ENCODE data around the gene C3orf20.

The C3orf20 gene

DNA sequence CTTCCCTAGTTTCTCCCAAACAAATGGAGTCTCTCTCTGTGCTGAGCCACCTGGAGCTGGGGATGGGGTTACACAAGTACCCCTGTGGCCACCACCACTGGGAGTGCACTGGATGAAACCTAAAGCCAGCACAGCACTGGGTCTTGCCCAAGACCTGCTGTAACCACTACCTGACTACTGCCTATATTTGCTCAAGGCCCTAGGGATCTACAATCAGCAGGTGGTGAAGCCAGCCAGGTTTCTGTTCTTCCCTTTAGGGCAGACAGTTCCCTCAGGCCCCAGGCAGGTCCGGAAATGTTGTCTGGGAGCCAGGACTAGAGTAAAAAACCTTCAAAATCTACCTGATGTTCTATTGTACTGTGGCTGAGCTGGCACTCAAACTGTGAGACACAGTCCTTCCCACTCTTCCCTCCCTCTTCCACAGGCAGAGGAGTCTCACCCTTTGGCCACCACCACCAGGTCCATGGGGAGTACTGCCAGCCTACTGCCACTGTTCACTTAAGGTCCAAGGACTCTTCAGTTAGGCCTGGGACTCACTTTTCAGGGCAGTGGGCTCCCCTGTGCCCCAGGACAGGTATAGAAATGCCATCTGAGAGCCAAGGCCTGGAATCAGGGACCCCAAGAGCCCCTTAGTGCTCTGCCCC is 23.8 kb downstream of the C3orf20 start:
- in situ Hi-C loops (cut with HindIII; ENCODE audit: low sequenced_read_pairs), result no loop called here

DNA sequence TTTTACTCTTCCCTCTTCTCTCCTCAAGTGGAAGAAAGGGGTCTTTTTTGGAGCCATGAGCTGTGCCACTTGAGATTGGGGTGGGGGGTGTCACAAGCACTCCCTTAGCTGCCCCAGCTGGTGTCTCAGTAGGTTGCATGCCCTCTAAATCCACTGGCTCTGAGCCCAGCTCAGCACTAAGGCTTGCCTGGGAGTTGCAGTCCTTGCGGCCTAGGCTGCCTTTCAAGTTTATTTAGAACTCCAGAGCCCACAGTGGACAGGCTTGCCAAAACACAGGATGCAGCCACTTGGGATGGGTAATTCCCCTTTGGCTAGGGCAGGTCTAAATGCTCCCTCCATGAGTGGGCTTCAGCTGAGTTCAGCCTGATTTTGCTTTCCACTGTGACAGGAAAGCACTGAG is 24.7 kb downstream of the C3orf20 start:
- in situ Hi-C loops (cut with HindIII; ENCODE audit: low sequenced_read_pairs), result no loop called here

GRCh38 chr3:14700891-14701290 is 25.9 kb downstream of the C3orf20 start:
- in situ Hi-C loops (cut with HindIII; ENCODE audit: low sequenced_read_pairs), result no loop called here

DNA sequence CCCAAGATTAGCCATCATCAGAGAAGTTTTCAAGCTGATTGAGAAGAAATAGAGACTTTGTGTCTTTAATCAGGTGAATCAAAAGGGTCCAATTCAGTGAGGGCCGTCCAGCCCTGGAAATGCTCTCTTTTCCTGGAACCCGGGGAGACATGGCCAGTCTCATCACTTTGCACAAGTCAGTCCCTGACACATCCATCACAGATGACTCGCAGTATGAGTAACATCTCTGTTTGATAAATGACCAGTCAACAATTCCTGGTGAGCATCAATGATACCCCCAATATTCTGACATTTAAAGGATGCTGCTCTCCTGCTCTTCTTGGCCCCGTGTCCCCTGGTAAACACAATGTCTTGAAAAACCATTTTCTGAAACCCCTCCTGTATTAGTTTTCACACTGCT is 26.7 kb downstream of the C3orf20 start:
- in situ Hi-C loops (cut with HindIII; ENCODE audit: low sequenced_read_pairs), result no loop called here

DNA sequence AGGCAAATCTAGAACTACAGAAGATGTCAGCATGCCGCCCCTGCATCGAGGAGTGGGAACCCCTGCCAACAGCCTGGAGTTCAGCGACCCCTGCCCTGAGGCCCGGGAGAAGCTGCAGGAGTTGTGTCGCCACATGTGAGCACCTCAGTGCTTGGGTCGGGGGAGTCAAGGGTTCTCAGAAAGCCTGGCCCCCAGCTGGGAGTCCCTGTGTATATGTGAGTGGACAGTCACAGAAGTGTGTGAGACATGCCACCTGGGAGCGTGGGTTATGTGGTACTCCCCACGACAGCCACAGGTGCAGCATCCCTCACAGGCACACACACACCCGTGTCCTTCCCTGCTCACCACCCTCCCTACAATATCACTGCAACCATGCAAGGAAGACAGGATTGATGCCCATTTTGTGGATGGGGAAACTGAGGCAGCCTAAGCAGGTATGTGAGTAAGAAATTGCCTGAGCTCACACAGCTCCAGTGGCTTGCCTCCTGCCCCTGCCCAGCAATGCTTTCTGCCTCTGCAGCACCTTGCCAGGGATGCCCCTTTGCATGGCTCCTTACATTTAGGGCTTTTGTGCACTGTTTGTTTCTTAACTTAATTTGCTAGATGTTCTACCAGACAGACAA is 28.3 kb downstream of the C3orf20 start:
- in situ Hi-C loops (cut with HindIII; ENCODE audit: low sequenced_read_pairs), result no loop called here

DNA sequence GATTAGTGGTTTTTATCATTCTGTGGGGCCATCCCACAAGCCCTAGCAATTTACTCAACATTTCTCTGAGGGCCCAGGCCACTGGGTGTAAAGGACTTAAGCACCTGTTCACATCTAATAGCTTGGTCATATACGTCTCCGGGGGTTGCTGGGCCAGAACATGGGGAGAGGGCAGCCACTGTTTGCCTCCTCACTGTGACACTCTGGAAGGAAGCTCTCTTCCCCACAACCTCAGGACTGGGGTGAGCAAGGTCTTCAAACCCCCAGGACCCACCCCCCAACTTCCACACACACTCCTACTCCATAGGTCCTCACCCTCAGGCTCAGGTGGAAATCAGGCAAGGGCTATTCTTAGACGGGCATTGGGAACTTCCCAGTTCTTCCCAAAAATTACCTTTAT is 28.9 kb downstream of the C3orf20 start:
- in situ Hi-C loops (cut with HindIII; ENCODE audit: low sequenced_read_pairs), result no loop called here

DNA sequence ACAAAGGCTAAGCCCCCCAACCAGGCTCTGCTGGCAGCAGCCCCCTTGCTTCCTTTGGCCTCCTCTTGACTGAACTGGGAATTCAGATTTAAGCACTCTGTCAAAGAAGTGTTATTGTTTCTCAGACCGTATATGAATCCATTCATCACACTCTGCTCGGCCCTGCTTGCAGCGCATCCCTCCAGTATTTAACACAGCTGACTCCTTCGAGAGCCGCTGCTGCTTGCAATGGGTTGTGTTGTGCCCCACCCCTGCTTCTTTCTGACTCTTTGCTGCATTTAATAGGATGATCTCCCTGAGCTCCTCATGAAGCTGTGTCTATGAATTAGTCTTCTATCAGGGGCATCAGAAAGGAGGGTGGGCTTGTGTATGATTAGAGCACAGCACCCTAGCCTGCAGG is 31.2 kb downstream of the C3orf20 start:
- in situ Hi-C loops (cut with HindIII; ENCODE audit: low sequenced_read_pairs), result no loop called here

GRCh38 chr3:14716591-14716990 is 41.6 kb downstream of the C3orf20 start:
- in situ Hi-C loops (cut with HindIII; ENCODE audit: low sequenced_read_pairs), result no loop called here

- in situ Hi-C loops (cut with HindIII; ENCODE audit: low sequenced_read_pairs), result no loop called here
Observed at GRCh38 chr3:14717307-14717706, 42.4 kb downstream of the C3orf20 start.

GRCh38 chr3:14718539-14718938 is 43.6 kb downstream of the C3orf20 start:
- in situ Hi-C loops (cut with HindIII; ENCODE audit: low sequenced_read_pairs), result no loop called here

DNA sequence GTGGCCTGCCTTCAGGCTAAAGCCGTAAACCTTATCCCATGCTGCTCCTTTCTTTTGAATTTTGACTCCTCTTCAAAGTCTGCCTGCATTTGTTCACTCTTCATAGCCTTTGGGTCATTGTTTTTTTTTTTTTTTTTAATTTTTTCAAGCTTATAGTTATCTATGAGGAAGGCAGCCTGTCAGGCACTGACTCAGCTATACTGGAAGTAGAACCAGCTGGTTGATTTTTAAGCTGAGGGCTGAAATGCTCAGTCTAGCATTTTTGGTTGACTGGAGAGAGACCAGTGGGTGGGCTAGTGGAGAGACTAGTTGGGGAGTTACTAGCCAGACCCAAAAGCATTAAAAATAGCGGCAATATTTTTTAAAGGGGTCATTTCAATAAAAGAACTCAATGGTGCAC is 44.1 kb downstream of the C3orf20 start:
- in situ Hi-C loops (cut with HindIII; ENCODE audit: low sequenced_read_pairs), result no loop called here

GRCh38 chr3:14721126-14721864 is 46.4 kb downstream of the C3orf20 start:
- in situ Hi-C loops (cut with HindIII; ENCODE audit: low sequenced_read_pairs), result no loop called here

GRCh38 chr3:14725013-14725412 is 50.1 kb downstream of the C3orf20 start:
- in situ Hi-C loops (cut with HindIII; ENCODE audit: low sequenced_read_pairs), result no loop called here

DNA sequence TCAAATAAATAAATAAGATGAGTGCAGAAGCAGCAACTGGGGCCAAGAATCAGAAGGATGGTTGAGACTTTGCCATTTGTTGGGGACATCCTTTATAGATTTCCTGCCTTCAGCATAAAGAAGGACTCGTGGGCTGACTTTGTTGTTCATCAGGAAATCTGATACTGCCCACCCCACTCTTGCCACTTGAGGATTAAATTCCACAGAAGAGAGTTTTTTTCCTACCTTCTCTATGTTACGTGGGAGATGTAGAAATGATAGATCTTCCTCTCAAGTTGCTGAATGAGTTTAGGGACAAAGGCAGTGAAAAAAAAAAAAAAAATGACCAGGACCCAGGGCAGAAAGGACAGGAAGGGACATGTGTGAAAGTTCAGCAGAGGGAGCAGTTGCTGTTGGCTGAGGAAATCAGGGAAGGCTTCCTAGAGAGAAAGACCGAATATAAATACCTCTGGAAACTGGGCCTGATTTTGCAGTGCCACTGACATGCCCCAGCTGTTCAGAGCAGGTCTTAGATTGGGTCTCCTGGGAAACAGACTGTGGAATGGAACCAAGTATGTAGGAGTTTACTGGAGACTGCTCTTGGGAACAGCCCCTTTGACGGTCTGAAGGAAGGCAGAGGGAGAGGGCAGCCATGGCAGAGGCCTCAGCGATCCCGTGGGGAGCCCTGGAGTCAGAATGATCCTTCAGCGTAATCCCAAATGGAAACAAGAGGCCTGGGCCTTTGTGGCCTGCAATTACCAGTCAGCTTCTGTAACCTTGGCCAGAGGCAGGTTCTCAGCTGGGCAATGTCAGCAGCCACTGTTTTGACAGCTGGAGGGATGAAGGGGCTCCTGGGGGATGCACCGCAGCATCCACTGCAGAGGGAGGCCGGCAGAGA is 50.9 kb downstream of the C3orf20 start:
- in situ Hi-C loops (cut with HindIII; ENCODE audit: low sequenced_read_pairs), result no loop called here

DNA sequence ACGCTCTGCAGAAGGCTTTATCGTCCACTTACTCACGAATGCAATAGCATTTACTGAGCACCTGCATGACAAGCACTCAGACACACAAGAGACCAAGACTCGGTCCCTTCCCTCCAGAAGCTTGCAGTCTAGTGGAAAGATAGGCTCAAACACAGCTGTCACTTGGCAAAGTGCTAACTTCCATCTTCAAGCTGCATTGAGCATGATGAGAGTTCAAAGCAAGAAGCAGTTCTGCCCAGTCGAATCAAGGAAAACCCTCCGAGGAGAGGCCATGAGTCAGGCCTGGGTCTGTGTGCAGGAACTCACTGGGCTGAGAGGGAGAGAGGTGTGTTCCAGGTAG is 51.5 kb downstream of the C3orf20 start:
- in situ Hi-C loops (cut with HindIII; ENCODE audit: low sequenced_read_pairs), result no loop called here

GRCh38 chr3:14728113-14728512 is 53.2 kb downstream of the C3orf20 start:
- in situ Hi-C loops (cut with HindIII; ENCODE audit: low sequenced_read_pairs), result no loop called here

DNA sequence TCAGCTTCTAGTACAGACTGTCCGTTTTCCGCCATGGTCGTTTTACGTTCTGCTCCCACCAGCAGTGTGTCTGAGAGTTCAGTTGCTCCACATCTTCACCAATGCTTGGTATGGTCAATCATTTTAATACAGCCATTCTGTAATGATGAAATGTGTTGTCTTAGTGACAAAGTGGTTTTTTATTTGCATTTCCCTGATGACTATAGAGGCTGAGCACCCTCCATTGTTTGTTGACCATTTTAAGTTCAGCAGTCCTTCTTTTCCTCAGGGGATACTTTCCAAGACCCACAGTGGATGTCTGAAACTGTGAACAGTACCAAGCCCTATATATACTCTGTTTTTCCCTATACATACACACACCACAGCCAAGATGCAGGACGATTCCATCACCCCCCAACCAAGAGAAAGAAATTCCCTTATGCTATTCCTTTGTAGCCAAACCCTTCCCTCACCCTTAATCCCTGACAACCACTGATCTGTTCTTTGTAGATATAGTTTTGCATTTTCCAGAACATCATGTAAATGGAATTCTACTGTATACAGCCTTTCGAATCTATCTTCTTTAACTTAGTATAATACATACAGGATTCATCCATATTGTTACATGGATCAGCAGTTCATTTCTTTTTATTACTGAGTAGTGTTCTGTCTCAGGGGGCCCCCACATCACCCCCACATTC is 55.9 kb downstream of the C3orf20 start:
- in situ Hi-C loops (cut with HindIII; ENCODE audit: low sequenced_read_pairs), result no loop called here

- in situ Hi-C loops (cut with HindIII; ENCODE audit: low sequenced_read_pairs), result no loop called here
Observed at GRCh38 chr3:14740983-14741382, 66.0 kb downstream of the C3orf20 start.

- in situ Hi-C loops (cut with HindIII; ENCODE audit: low sequenced_read_pairs), result no loop called here
Observed at GRCh38 chr3:14741510-14741909, 66.6 kb downstream of the C3orf20 start.

DNA sequence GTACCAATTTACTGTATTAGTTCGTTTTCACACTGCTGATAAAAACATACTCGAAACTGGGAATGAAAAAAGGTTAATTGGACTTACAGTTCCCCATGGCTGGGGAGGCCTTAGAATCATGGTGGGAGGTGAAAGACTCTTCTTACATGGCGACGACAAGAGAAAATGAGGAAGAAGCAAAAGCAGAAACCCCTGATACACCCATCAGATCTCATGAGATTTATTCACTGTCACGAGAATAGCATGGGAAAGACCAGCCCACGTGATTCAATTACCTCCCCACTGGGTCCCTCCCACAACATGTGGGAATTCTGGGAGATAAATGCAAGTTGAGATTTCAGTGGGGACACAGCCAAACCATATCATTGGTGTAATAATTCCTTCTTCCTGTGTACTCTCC is 69.6 kb downstream of the C3orf20 start:
- in situ Hi-C loops (cut with HindIII; ENCODE audit: low sequenced_read_pairs), result no loop called here

GRCh38 chr3:14750650-14751049 is 75.7 kb downstream of the C3orf20 start:
- in situ Hi-C loops (cut with HindIII; ENCODE audit: low sequenced_read_pairs), result no loop called here
